KBM-7 (cell line): ENCODE data around the gene HHIPL2.
"Not testable (repeated sequence)": the region's sequence is repeated elsewhere in the genome, so short reads cannot be mapped to it uniquely, and the experiment has no call there.

Experiments
- DNase-seq: peaks from one replicate; pipeline ENCODE4 v3.0.0-alpha.2; 2015
- in situ Hi-C: fragments of 300-500 bp; cut with MboI; formaldehyde crosslinking; loops from 2 replicates; pipeline ENCODE4 v1.14.3; 2020; ENCODE audit warnings: low sequenced_read_pairs, low pct_unique_long_range_greater_than_20kb, mixed read lengths

Gene HHIPL2

GRCh38 chr1:222546091-222546490 is 1.8 kb downstream of the HHIPL2 start:
- in situ Hi-C loops: no loop called here
- DNase-seq: no peak

- in situ Hi-C loops: no loop called here
- no peak for DNase-seq
Observed at GRCh38 chr1:222543817-222544216, 4.1 kb downstream of the HHIPL2 start.

GRCh38 chr1:222540598-222540995 is 7.3 kb downstream of the HHIPL2 start:
- in situ Hi-C loops: no loop called here
- no peak for DNase-seq

GRCh38 chr1:222539951-222540597 is 7.8 kb downstream of the HHIPL2 start:
- DNase-seq: no peak
- in situ Hi-C loops: no loop called here

- DNase-seq: no peak
- in situ Hi-C loops: no loop called here
Observed at GRCh38 chr1:222535455-222535854, 12.4 kb downstream of the HHIPL2 start.

- DNase-seq: no peak
- in situ Hi-C loops: no loop called here
Observed at GRCh38 chr1:222530852-222531251, 17.1 kb downstream of the HHIPL2 start.

GRCh38 chr1:222529916-222530315 is 18.0 kb downstream of the HHIPL2 start:
- in situ Hi-C loops: no loop called here
- no peak for DNase-seq

GRCh38 chr1:222529181-222529580 is 18.7 kb downstream of the HHIPL2 start:
- DNase-seq: no peak
- in situ Hi-C loops: no loop called here

- in situ Hi-C loops: no loop called here
- no peak for DNase-seq
Observed at GRCh38 chr1:222525951-222526350, 22.0 kb downstream of the HHIPL2 start.

GRCh38 chr1:222523852-222524251 is 24.1 kb downstream of the HHIPL2 start:
- no peak for DNase-seq
- in situ Hi-C loops: no loop called here

- in situ Hi-C loops: no loop called here
- DNase-seq: no peak
Observed at GRCh38 chr1:222522105-222522915, 25.6 kb downstream of the HHIPL2 start.

GRCh38 chr1:222521299-222522104 is 26.4 kb downstream of the HHIPL2 start:
- in situ Hi-C loops: no loop called here
- DNase-seq: no peak

- DNase-seq, in situ Hi-C loops: not testable (repeated sequence)
Observed at GRCh38 chr1:222489496-222489895, 58.4 kb downstream of the HHIPL2 start.

- in situ Hi-C loops, DNase-seq: not testable (repeated sequence)
Observed at GRCh38 chr1:222487774-222488173, 60.1 kb downstream of the HHIPL2 start.

GRCh38 chr1:222484005-222484404 is 63.9 kb downstream of the HHIPL2 start:
- DNase-seq, in situ Hi-C loops: not testable (repeated sequence)

GRCh38 chr1:222479567-222479966 is 68.3 kb downstream of the HHIPL2 start:
- in situ Hi-C loops, DNase-seq: not testable (repeated sequence)

- DNase-seq, in situ Hi-C loops: not testable (repeated sequence)
Observed at GRCh38 chr1:222476436-222476835, 71.5 kb downstream of the HHIPL2 start.

- in situ Hi-C loops: loop anchor here (25.0 kb wide), 1 partner anchor 164 kb away; no protein-coding TSS in a partner anchor
- DNase-seq: not testable (repeated sequence)
Observed at GRCh38 chr1:222473717-222474116, 74.2 kb downstream of the HHIPL2 start.

GRCh38 chr1:222472776-222473540 is 74.9 kb downstream of the HHIPL2 start:
- not testable (repeated sequence) for DNase-seq
- in situ Hi-C loops: loop anchor here (25.0 kb wide), 1 partner anchor 164 kb away; no protein-coding TSS in a partner anchor
